Cortex of kidney (tissue), 1 donor: ENCODE results near the gene USP31.

Experiments used
- DNase-seq: peaks from one replicate; lab custom pipeline; 2025; lab: John Stamatoyannopoulos, UW

USP31 gene

GRCh38 chr16:23092801-23093117 lies 56.5 kb downstream of the USP31 start:
- DNase-seq, result no peak

- no peak for DNase-seq
Observed at GRCh38 chr16:23092072-23092800, 57.0 kb downstream of the USP31 start.

- no peak for DNase-seq
Observed at GRCh38 chr16:23089111-23089510, 60.1 kb downstream of the USP31 start.

- no peak for DNase-seq
Observed at GRCh38 chr16:23088018-23088417, 61.2 kb downstream of the USP31 start.

- DNase-seq, result no peak
Observed at GRCh38 chr16:23085949-23086348, 63.3 kb downstream of the USP31 start.

GRCh38 chr16:23082161-23082788 lies 67.0 kb downstream of the USP31 start:
- no peak for DNase-seq

GRCh38 chr16:23081675-23082119 lies 67.6 kb downstream of the USP31 start:
- DNase-seq, result no peak

- no peak for DNase-seq
Observed at GRCh38 chr16:23080747-23081146, 68.5 kb downstream of the USP31 start.

- no peak for DNase-seq
Observed at GRCh38 chr16:23080329-23080728, 68.9 kb downstream of the USP31 start.

- DNase-seq, result no peak
Observed at GRCh38 chr16:23079675-23080301, 69.5 kb downstream of the USP31 start.

GRCh38 chr16:23074423-23074822 lies 74.8 kb downstream of the USP31 start:
- DNase-seq, result no peak

- DNase-seq, result no peak
Observed at GRCh38 chr16:23072769-23073549, 76.3 kb downstream of the USP31 start.

GRCh38 chr16:23072084-23072599 lies 77.1 kb downstream of the USP31 start:
- DNase-seq, result no peak

GRCh38 chr16:23071196-23072083 lies 77.8 kb downstream of the USP31 start:
- DNase-seq, result no peak

GRCh38 chr16:23069844-23070243 lies 79.4 kb downstream of the USP31 start:
- DNase-seq, result no peak

GRCh38 chr16:23068079-23068736 lies 81.0 kb downstream of the USP31 start:
- DNase-seq, result no peak

- DNase-seq, result no peak
Observed at GRCh38 chr16:23066676-23067075, 82.6 kb downstream of the USP31 start.

GRCh38 chr16:23064639-23065038 lies 84.6 kb downstream of the USP31 start:
- DNase-seq, result no peak

GRCh38 chr16:23062524-23062923 lies 86.7 kb downstream of the USP31 start:
- DNase-seq, result no peak

GRCh38 chr16:23061669-23062068 lies 87.6 kb downstream of the USP31 start:
- DNase-seq, result no peak
